ENCODE measurements around the gene MYZAP. TPM values are rescaled to one million over a fixed set of nuclear protein-coding genes. Genes with fewer than 3 reads are reported as not detected.

The MYZAP gene
- total and polyA plus RNA-seq, 5 donors from 2014 or later: 0.49 to 3.9 (median 1.6) TPM

- Histone ChIP-seq H3K27me3 (ENCODE audit: control insufficient read depth, insufficient read depth, low read length) (peaks cover under 1% of the 10 kb centered on the region), H3K4me1 (ENCODE audit: control insufficient read depth, insufficient read depth, low read length, poor library complexity, severe bottlenecking) (no peaks in the 10 kb centered on the region), H3K27ac (ENCODE audit: insufficient read depth, low read length, poor library complexity, severe bottlenecking) (no peak overlapping the region), H3K36me3 (ENCODE audit: control insufficient read depth, insufficient read depth, low read length) (no peaks in the 10 kb centered on the region), H3K4me3 (ENCODE audit: low read depth, low read length) (no peak overlapping the region), H3K9me3 (ENCODE audit: control insufficient read depth in 2 of 2, low read length in 2 of 2) (no peaks in the 10 kb centered on the region)
- ATAC-seq (ENCODE audit: low read depth in 2 of 2) (no peak), DNase-seq (no peak)
- no peaks in the 10 kb centered on the region for H3K4me1 Mint-ChIP-seq
- no peaks in the 10 kb centered on the region for H3K9me3 Mint-ChIP-seq
- no peak overlapping the region for H3K27ac Mint-ChIP-seq
- H3K27me3 Mint-ChIP-seq: peaks cover 20% of the 10 kb centered on the region
- no peak overlapping the region for H3K4me3 Mint-ChIP-seq
- peaks cover 3% of the 10 kb centered on the region for H3K36me3 Mint-ChIP-seq
Observed at GRCh38 chr15:57667171-57667849, 75.6 kb downstream of the MYZAP start.

GRCh38 chr15:57668016-57668415, 76.3 kb downstream of the MYZAP start:
- Mint-ChIP-seq H3K4me1 (no peaks in the 10 kb centered on the region), H3K27me3 (peaks cover 25% of the 10 kb centered on the region), H3K4me3 (no peak overlapping the region), H3K36me3 (peaks cover 9% of the 10 kb centered on the region), H3K27ac (no peak overlapping the region), H3K9me3 (no peaks in the 10 kb centered on the region)
- Histone ChIP-seq H3K4me3 (ENCODE audit: low read depth, low read length) (no peak overlapping the region), H3K27me3 (ENCODE audit: control insufficient read depth, insufficient read depth, low read length) (peaks cover 5% of the 10 kb centered on the region), H3K9me3 (ENCODE audit: control insufficient read depth in 2 of 2, low read length in 2 of 2) (no peaks in the 10 kb centered on the region), H3K36me3 (ENCODE audit: control insufficient read depth, insufficient read depth, low read length) (no peaks in the 10 kb centered on the region), H3K4me1 (ENCODE audit: control insufficient read depth, insufficient read depth, low read length, poor library complexity, severe bottlenecking) (no peaks in the 10 kb centered on the region), H3K27ac (ENCODE audit: insufficient read depth, low read length, poor library complexity, severe bottlenecking) (no peak overlapping the region)
- no peak for ATAC-seq (ENCODE audit: low read depth in 2 of 2)
- no peak for DNase-seq

- no peak for ATAC-seq (ENCODE audit: low read depth in 2 of 2)
- no peak for DNase-seq
- Mint-ChIP-seq H3K27ac (no peak overlapping the region), H3K27me3 (peaks cover 14% of the 10 kb centered on the region), H3K4me3 (no peak overlapping the region), H3K36me3 (peaks cover 9% of the 10 kb centered on the region), H3K9me3 (no peaks in the 10 kb centered on the region), H3K4me1 (no peaks in the 10 kb centered on the region)
- H3K4me1 ChIP-seq (ENCODE audit: control insufficient read depth, insufficient read depth, low read length, poor library complexity, severe bottlenecking): no peaks in the 10 kb centered on the region
- no peak overlapping the region for H3K4me3 ChIP-seq (ENCODE audit: low read depth, low read length)
- no peaks in the 10 kb centered on the region for H3K9me3 ChIP-seq (ENCODE audit: control insufficient read depth in 2 of 2, low read length in 2 of 2)
- H3K27me3 ChIP-seq (ENCODE audit: control insufficient read depth, insufficient read depth, low read length): peaks cover 6% of the 10 kb centered on the region
- no peak overlapping the region for H3K27ac ChIP-seq (ENCODE audit: insufficient read depth, low read length, poor library complexity, severe bottlenecking)
- no peaks in the 10 kb centered on the region for H3K36me3 ChIP-seq (ENCODE audit: control insufficient read depth, insufficient read depth, low read length)
Observed at GRCh38 chr15:57671636-57672035, 79.9 kb downstream of the MYZAP start.

- H3K27ac ChIP-seq (ENCODE audit: insufficient read depth, low read length, poor library complexity, severe bottlenecking): no peak overlapping the region
- peaks cover 6% of the 10 kb centered on the region for H3K27me3 ChIP-seq (ENCODE audit: control insufficient read depth, insufficient read depth, low read length)
- Mint-ChIP-seq H3K9me3 (no peaks in the 10 kb centered on the region), H3K4me1 (peaks cover 0 to 5% (median 1%) of the 10 kb centered on the region in 4 donors), H3K4me3 (no peak overlapping the region), H3K27ac (no peak overlapping the region), H3K36me3 (peaks cover 9% of the 10 kb centered on the region), H3K27me3 (peaks cover 20% of the 10 kb centered on the region)
- H3K4me3 ChIP-seq (ENCODE audit: low read depth, low read length): no peak overlapping the region
- H3K9me3 ChIP-seq (ENCODE audit: control insufficient read depth in 2 of 2, low read length in 2 of 2): no peaks in the 10 kb centered on the region
- ATAC-seq (ENCODE audit: low read depth in 2 of 2): no peak
- no peak for DNase-seq
- H3K36me3 ChIP-seq (ENCODE audit: control insufficient read depth, insufficient read depth, low read length): no peaks in the 10 kb centered on the region
- no peaks in the 10 kb centered on the region for H3K4me1 ChIP-seq (ENCODE audit: control insufficient read depth, insufficient read depth, low read length, poor library complexity, severe bottlenecking)
Observed at GRCh38 chr15:57675481-57676181, 83.9 kb downstream of the MYZAP start.

- H3K27ac Mint-ChIP-seq: no peak overlapping the region
- H3K4me1 Mint-ChIP-seq: peaks cover 0 to 5% (median 1%) of the 10 kb centered on the region in 4 donors
Observed at GRCh38 chr15:57676585-57676984, 84.9 kb downstream of the MYZAP start.

GRCh38 chr15:57677204-57677603, 85.5 kb downstream of the MYZAP start:
- Mint-ChIP-seq H3K4me3 (no peak overlapping the region), H3K9me3 (no peaks in the 10 kb centered on the region), H3K27me3 (peaks cover 16% of the 10 kb centered on the region), H3K4me1 (peaks cover 0 to 5% (median 3%) of the 10 kb centered on the region in 4 donors), H3K36me3 (peaks cover 9% of the 10 kb centered on the region), H3K27ac (no peak overlapping the region)
- no peak overlapping the region for H3K27ac ChIP-seq (ENCODE audit: insufficient read depth, low read length, poor library complexity, severe bottlenecking)
- H3K4me3 ChIP-seq (ENCODE audit: low read depth, low read length): no peak overlapping the region
- no peaks in the 10 kb centered on the region for H3K4me1 ChIP-seq (ENCODE audit: control insufficient read depth, insufficient read depth, low read length, poor library complexity, severe bottlenecking)
- no peak for DNase-seq
- no peak for ATAC-seq (ENCODE audit: low read depth in 2 of 2)
- H3K9me3 ChIP-seq (ENCODE audit: control insufficient read depth in 2 of 2, low read length in 2 of 2): no peaks in the 10 kb centered on the region
- H3K27me3 ChIP-seq (ENCODE audit: control insufficient read depth, insufficient read depth, low read length): peaks cover 6% of the 10 kb centered on the region
- no peaks in the 10 kb centered on the region for H3K36me3 ChIP-seq (ENCODE audit: control insufficient read depth, insufficient read depth, low read length)

More at GRCh38 chr15:57676585-57676984, 84.9 kb downstream of the MYZAP start:
- Histone ChIP-seq H3K9me3 (ENCODE audit: control insufficient read depth in 2 of 2, low read length in 2 of 2) (no peaks in the 10 kb centered on the region), H3K27ac (ENCODE audit: insufficient read depth, low read length, poor library complexity, severe bottlenecking) (no peak overlapping the region), H3K4me3 (ENCODE audit: low read depth, low read length) (no peak overlapping the region), H3K36me3 (ENCODE audit: control insufficient read depth, insufficient read depth, low read length) (no peaks in the 10 kb centered on the region), H3K27me3 (ENCODE audit: control insufficient read depth, insufficient read depth, low read length) (peaks cover 6% of the 10 kb centered on the region), H3K4me1 (ENCODE audit: control insufficient read depth, insufficient read depth, low read length, poor library complexity, severe bottlenecking) (no peaks in the 10 kb centered on the region)
- Mint-ChIP-seq H3K27me3 (peaks cover 20% of the 10 kb centered on the region), H3K36me3 (peaks cover 9% of the 10 kb centered on the region), H3K4me3 (no peak overlapping the region), H3K9me3 (no peaks in the 10 kb centered on the region)
- DNase-seq (no peak), ATAC-seq (ENCODE audit: low read depth in 2 of 2) (no peak)

- H3K36me3 Mint-ChIP-seq: peaks cover 7% of the 10 kb centered on the region
- H3K27me3 Mint-ChIP-seq: peaks cover 8% of the 10 kb centered on the region
- H3K4me3 Mint-ChIP-seq: no peak overlapping the region
- H3K9me3 ChIP-seq (ENCODE audit: control insufficient read depth in 2 of 2, low read length in 2 of 2): no peaks in the 10 kb centered on the region
- no peak overlapping the region for H3K27ac ChIP-seq (ENCODE audit: insufficient read depth, low read length, poor library complexity, severe bottlenecking)
- no peak for ATAC-seq (ENCODE audit: low read depth in 2 of 2)
- H3K9me3 Mint-ChIP-seq: no peaks in the 10 kb centered on the region
- H3K36me3 ChIP-seq (ENCODE audit: control insufficient read depth, insufficient read depth, low read length): no peaks in the 10 kb centered on the region
- peaks cover 0 to 5% (median 3%) of the 10 kb centered on the region in 4 donors for H3K4me1 Mint-ChIP-seq
- H3K4me1 ChIP-seq (ENCODE audit: control insufficient read depth, insufficient read depth, low read length, poor library complexity, severe bottlenecking): no peaks in the 10 kb centered on the region
- no peaks in the 10 kb centered on the region for H3K27me3 ChIP-seq (ENCODE audit: control insufficient read depth, insufficient read depth, low read length)
- no peak for DNase-seq
- H3K27ac Mint-ChIP-seq: no peak overlapping the region
- H3K4me3 ChIP-seq (ENCODE audit: low read depth, low read length): no peak overlapping the region
Observed at GRCh38 chr15:57680021-57680420, 88.3 kb downstream of the MYZAP start.

GRCh38 chr15:57681011-57681410, 89.3 kb downstream of the MYZAP start:
- H3K36me3 ChIP-seq (ENCODE audit: control insufficient read depth, insufficient read depth, low read length): no peaks in the 10 kb centered on the region
- ATAC-seq (ENCODE audit: low read depth in 2 of 2) (no peak), DNase-seq (no peak)
- no peaks in the 10 kb centered on the region for H3K9me3 ChIP-seq (ENCODE audit: control insufficient read depth in 2 of 2, low read length in 2 of 2)
- H3K27me3 Mint-ChIP-seq: peaks cover 8% of the 10 kb centered on the region
- no peaks in the 10 kb centered on the region for H3K27me3 ChIP-seq (ENCODE audit: control insufficient read depth, insufficient read depth, low read length)
- H3K4me3 ChIP-seq (ENCODE audit: low read depth, low read length): no peak overlapping the region
- H3K4me1 ChIP-seq (ENCODE audit: control insufficient read depth, insufficient read depth, low read length, poor library complexity, severe bottlenecking): no peaks in the 10 kb centered on the region
- no peaks in the 10 kb centered on the region for H3K9me3 Mint-ChIP-seq
- no peak overlapping the region for H3K4me3 Mint-ChIP-seq
- peaks cover 0 to 5% (median 3%) of the 10 kb centered on the region in 4 donors for H3K4me1 Mint-ChIP-seq
- no peak overlapping the region for H3K27ac ChIP-seq (ENCODE audit: insufficient read depth, low read length, poor library complexity, severe bottlenecking)
- H3K36me3 Mint-ChIP-seq: peaks cover 7% of the 10 kb centered on the region
- no peak overlapping the region for H3K27ac Mint-ChIP-seq
